ENCODE results near the gene NOTCH2.

The NOTCH2 gene

DNA sequence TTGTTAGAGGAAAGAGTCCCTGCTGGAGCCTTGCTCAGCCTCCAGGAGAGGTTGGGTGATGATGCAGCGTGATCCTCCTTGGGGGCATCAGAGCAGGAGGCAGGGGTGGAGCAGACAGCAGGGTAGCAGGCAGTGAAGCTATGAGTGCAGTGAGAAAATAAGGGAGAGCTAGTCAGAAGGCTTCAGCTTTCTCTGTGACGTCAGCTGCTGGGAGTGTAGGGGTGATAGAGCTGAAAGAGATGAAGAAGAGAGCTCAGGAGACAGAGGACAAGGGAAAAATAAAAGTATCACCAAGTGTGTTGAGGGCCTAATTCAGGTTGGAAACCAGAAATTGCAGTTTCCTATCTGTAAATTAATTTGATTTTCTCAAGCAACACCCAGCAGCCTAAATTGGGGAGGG is 170.9 kb downstream of the NOTCH2 start:
- CTCF ChIA-PET: interaction anchor here (1.3 to 1.5 kb wide), 2 partner anchors 28 to 50 kb away, joined by 3 read pairs; no protein-coding TSS in a partner anchor
- TF ChIP-seq, protein P1, sequence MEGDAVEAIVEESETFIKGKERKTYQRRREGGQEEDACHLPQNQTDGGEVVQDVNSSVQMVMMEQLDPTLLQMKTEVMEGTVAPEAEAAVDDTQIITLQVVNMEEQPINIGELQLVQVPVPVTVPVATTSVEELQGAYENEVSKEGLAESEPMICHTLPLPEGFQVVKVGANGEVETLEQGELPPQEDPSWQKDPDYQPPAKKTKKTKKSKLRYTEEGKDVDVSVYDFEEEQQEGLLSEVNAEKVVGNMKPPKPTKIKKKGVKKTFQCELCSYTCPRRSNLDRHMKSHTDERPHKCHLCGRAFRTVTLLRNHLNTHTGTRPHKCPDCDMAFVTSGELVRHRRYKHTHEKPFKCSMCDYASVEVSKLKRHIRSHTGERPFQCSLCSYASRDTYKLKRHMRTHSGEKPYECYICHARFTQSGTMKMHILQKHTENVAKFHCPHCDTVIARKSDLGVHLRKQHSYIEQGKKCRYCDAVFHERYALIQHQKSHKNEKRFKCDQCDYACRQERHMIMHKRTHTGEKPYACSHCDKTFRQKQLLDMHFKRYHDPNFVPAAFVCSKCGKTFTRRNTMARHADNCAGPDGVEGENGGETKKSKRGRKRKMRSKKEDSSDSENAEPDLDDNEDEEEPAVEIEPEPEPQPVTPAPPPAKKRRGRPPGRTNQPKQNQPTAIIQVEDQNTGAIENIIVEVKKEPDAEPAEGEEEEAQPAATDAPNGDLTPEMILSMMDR (IDR thresholded peaks at IDR 0.05; ENCODE audit: control extremely low read depth, extremely low read depth, low read depth, missing control alignments): no peak
- POLR2A ChIA-PET: no interaction called here
- no peak for DNase-seq (ENCODE audit: extremely low spot score)

DNA sequence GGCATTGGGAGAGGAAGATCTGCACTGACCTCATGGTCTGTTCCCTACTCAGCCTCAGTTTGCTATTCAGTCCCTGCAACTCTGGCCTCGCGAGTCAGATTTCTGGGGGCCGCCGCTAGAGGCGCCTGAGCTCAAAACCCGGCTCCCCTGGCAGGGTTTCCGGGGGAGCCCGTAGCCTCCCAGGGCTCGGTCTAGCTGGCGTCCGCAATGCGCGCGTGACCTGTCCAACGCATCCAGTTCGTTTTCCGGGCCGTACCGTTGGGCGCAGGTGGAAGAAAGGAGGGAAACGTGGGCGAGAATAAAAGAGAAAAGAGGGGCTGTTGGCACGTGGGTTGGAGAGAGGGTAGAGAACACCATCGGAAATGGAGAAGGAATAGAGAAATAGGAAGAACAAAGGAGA is 173.2 kb downstream of the NOTCH2 start, which contains the start of gene ADAM30:
Gene ADAM30 (minus strand): TSS at position 213 of the 400 bp plus-strand sequence. CDS start 179 bp downstream, at position 34.
- CTCF ChIA-PET: interaction anchor here (0.7 to 1.8 kb wide), 2 partner anchors 10 kb away, joined by 3 to 4 read pairs; no protein-coding TSS in a partner anchor
- TF ChIP-seq, protein P1 (IDR thresholded peaks at IDR 0.05; ENCODE audit: control extremely low read depth, extremely low read depth, low read depth, missing control alignments): no peak
- no peak for DNase-seq (ENCODE audit: extremely low spot score)
- POLR2A ChIA-PET: no interaction called here

DNA sequence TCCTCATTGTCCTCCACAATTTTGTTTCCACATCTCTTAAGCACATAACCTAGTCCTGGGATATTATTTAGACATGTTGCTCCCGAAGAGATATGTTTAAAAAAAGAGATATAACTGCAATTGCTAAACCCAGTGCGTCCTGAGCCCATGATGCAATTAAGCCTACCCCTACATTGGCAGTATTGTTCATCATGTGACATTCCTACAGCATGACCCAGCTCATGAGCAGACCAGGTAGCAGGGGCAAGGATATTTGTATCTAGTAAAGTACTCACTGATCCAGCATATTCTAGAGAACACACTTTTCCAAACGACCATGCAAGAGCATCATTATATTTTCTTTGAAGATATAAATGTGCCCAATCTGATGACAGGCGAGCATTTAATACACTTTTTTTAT is 174.4 kb downstream of the NOTCH2 start:
- ChIA-PET CTCF (no interaction called here), POLR2A (no interaction called here)
- DNase-seq (ENCODE audit: extremely low spot score): no peak
- TF ChIP-seq, protein P1 (IDR thresholded peaks at IDR 0.05; ENCODE audit: control extremely low read depth, extremely low read depth, low read depth, missing control alignments): no peak

DNA sequence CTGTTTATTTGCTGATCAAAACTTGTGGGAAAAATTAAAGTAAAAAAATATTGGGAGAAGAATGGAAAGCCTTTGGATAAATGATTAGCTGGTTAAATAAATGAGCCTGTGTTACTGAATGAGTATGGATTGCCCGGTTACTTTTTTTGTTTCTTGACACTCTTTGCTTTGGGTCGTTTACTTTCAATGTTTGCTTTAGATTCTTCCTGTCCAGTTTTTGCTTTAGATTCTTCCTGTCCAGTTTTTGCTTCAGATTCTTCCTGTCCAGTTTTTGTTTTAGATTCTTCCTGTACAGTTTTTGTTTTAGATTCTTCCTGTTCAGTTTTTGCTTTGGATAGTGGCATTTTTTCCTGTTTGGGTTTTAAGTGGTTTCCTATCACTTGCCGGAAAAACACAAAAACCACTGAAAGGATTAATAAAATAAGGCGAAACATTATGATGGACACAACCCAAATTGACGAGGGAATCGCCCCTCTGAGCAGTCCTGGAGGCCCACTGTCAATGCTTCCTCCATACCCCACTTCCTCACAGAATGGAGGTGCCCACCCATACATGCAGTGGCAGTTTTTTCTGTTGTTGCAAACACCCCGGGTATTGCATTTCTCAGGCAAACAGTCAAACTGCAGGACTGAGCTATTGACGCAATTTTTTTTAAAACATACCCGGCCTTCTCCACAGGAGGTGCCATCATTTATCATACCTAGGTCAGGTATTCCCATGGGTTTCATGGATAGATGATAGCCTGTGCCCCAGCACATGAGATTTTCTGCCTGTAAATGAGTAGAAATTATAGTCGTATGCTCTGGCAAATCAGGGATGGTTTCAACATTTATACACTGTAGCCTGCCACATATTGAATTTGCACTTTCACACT is 175.4 kb downstream of the NOTCH2 start:
- CTCF ChIA-PET: no interaction called here

DNA sequence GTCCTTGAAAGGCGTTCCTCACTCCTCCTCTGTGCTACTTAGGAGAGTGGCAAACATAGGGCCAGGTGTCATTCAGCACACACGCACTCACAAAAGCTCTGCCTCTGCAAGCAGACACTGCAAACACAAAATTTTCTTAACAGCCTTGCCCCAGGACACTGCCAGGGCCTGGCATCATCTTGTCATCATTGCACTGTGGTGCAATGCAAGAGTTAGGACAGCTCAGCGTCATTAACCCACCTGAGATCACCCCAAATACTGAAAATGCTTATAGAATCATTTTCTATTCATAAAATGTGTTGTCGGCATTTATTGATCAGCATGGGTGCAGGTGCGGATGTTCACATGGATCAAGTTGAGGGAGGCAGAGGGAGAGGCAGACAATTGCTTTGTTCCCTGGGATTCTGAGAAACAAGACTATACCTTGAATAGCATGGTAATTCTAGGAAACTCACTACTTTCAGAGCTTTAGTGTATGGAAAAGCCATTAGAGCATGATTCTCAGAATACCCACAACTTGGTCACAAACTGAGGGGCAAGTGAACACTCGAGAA is 176.1 kb downstream of the NOTCH2 start:
- CTCF ChIA-PET: no interaction called here
- TF ChIP-seq, protein P1 (IDR thresholded peaks at IDR 0.05; ENCODE audit: control extremely low read depth, extremely low read depth, low read depth, missing control alignments): no peak
- DNase-seq (ENCODE audit: extremely low spot score): no peak
- POLR2A ChIA-PET: no interaction called here

More for the DNA sequence above, 175.4 kb downstream of the NOTCH2 start:
- DNase-seq (ENCODE audit: extremely low spot score): no peak
- TF ChIP-seq, protein P1 (IDR thresholded peaks at IDR 0.05; ENCODE audit: control extremely low read depth, extremely low read depth, low read depth, missing control alignments): no peak
- POLR2A ChIA-PET: no interaction called here

DNA sequence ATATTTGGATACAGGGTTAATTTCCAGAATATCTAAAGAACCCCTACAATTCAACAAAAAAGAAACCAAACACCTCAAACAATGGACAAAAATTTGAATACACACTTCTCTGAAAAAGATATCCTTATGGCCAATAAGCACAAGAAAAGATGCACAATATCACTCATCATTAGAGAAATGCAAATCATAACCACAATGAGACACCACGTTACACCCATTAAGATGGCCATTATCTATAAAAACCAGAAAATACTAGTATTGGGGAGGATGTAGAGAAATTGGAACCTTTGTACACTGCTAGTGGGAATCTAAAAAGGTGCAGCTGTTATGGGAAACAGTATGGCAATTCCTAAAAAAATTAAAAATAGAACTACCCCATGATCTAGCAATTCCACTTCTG is 178.1 kb downstream of the NOTCH2 start:
- ChIA-PET POLR2A (no interaction called here), CTCF (no interaction called here)
- TF ChIP-seq, protein P1 (IDR thresholded peaks at IDR 0.05; ENCODE audit: control extremely low read depth, extremely low read depth, low read depth, missing control alignments): no peak
- DNase-seq (ENCODE audit: extremely low spot score): no peak
